Uterus (tissue), 4 donors: ENCODE measurements around the gene ARF6. TPM values are rescaled to one million over a fixed set of nuclear protein-coding genes. Genes with fewer than 3 reads are reported as not detected.
"Not testable (repeated sequence)": the region's sequence is repeated elsewhere in the genome, so short reads cannot be mapped to it uniquely, and the experiment has no call there.

ENCODE experiments used
- DNase-seq, 2 donors: peaks; one replicate each; pipeline ENCODE4 v3.0.0-alpha.2; 2019 to 2020
- H3K27ac ChIP-seq, 2 donors: fragments of 200-600 bp; sonication (generic); 1 replicate in 1 of 2; 2 replicates in 1 of 2; pipeline ENCODE4 v1.5.1; 2016 to 2018
- H3K27me3 ChIP-seq, 2 donors: fragments of 200-600 bp; sonication (generic); one replicate each; pipeline ENCODE4 v1.5.1; 2018 to 2019; ENCODE audit warnings: control low read depth in 1 of 2
- H3K36me3 ChIP-seq, 2 donors: fragments of 200-600 bp; sonication (generic); one replicate each; pipeline ENCODE4 v1.5.1; 2019; ENCODE audit warnings: control low read depth in 1 of 2
- H3K4me1 ChIP-seq, 2 donors: fragments of 200-600 bp; sonication (generic); one replicate each; pipeline ENCODE4 v1.5.1; 2018 to 2019; ENCODE audit warnings: control low read depth in 1 of 2
- H3K4me3 ChIP-seq, 2 donors: fragments of 200-600 bp; sonication (generic); 1 replicate in 1 of 2; 2 replicates in 1 of 2; pipeline ENCODE4 v1.5.1; 2018 to 2019; ENCODE audit warnings: mild to moderate bottlenecking in 1 of 2
- H3K9me3 ChIP-seq, 2 donors: fragments of 200-600 bp; sonication (generic); one replicate each; pipeline ENCODE4 v1.5.1; 2019; ENCODE audit warnings: control low read depth in 1 of 2
- CTCF ChIP-seq, 4 experiments: fragments of 200-600 bp in 2 of 4; fragments of 450-650 bp in 2 of 4; sonication (generic) in 2 of 4; IDR thresholded peaks; one replicate each; pipeline ENCODE4 v1.5.1; 2016 to 2019; ENCODE audit warnings: antibody characterized with exemption in 4 of 4, mild to moderate bottlenecking in 2 of 4, moderate library complexity in 1 of 4
- POLR2A ChIP-seq, 2 donors: fragments of 450-650 bp; IDR thresholded peaks; one replicate each; pipeline ENCODE4 v1.6.1; 2016; ENCODE audit warnings: antibody characterized with exemption in 2 of 2, mild to moderate bottlenecking in 1 of 2, moderate library complexity in 1 of 2
- intact Hi-C: fragments of 100-400 bp; cut with DNase I; formaldehyde crosslinking; loops from one replicate; pipeline ENCODE4 v1.15.1; 2023; ENCODE audit warnings: low total_unique reads
- total RNA-seq, 4 donors: library from RNA; depleted of rRNA in 3 of 4; stranded (reverse); fragments of >200 nt in 3 of 4; gene quantifications; one replicate each; pipeline versions ENCODE4 v1.1.0 to v1.2.4, GENCODE V29; 2014 to 2023
- donor health status: DM: yes; HTN: yes; CAD: no.

ARF6 gene
- total RNA-seq, 4 donors from 2014 or later: 21.3 to 70.8 (median 36.1) TPM

- Histone ChIP-seq H3K9me3 (no peaks in the 10 kb centered on the region), H3K4me3 (no peak overlapping the region), H3K36me3 (no peaks in the 10 kb centered on the region), H3K27ac (no peak overlapping the region), H3K4me1 (peaks cover 14 to 15% of the 10 kb centered on the region in 2 donors), H3K27me3 (no peaks in the 10 kb centered on the region)
- intact Hi-C loops: loop anchor here (10.0 kb wide), 1 partner anchor 207 kb away; no protein-coding TSS in a partner anchor
- no peak for DNase-seq
- TF ChIP-seq CTCF (IDR thresholded peaks at IDR 0.05) (no peak), POLR2A (IDR thresholded peaks at IDR 0.05) (no peak)
These were observed 4.5 kb downstream of the ARF6 start for GRCh38 chr14:49897414-49897813.

- H3K4me1 ChIP-seq: peaks cover 14 to 15% of the 10 kb centered on the region in 2 donors
- intact Hi-C loops: loop anchor here (10.0 kb wide), 1 partner anchor 207 kb away; no protein-coding TSS in a partner anchor
These were observed 5.1 kb downstream of the ARF6 start for GRCh38 chr14:49897965-49898364.

GRCh38 chr14:49898485-49898884 lies 5.6 kb downstream of the ARF6 start:
- TF ChIP-seq POLR2A (IDR thresholded peaks at IDR 0.05): no peak
- no peak for TF ChIP-seq CTCF (IDR thresholded peaks at IDR 0.05)
- no peak overlapping the region for H3K4me3 ChIP-seq
- no peak for DNase-seq
- intact Hi-C loops: loop anchor here (10.0 kb wide), 1 partner anchor 206 kb away; no protein-coding TSS in a partner anchor
- H3K4me1 ChIP-seq: peaks cover 14 to 15% of the 10 kb centered on the region in 2 donors
- no peaks in the 10 kb centered on the region for H3K36me3 ChIP-seq
- no peaks in the 10 kb centered on the region for H3K9me3 ChIP-seq
- H3K27me3 ChIP-seq: no peaks in the 10 kb centered on the region
- H3K27ac ChIP-seq: no peak overlapping the region

More at GRCh38 chr14:49897965-49898364, 5.1 kb downstream of the ARF6 start:
- DNase-seq: no peak
- H3K9me3 ChIP-seq: no peaks in the 10 kb centered on the region
- H3K36me3 ChIP-seq: no peaks in the 10 kb centered on the region
- H3K27me3 ChIP-seq: no peaks in the 10 kb centered on the region
- no peak overlapping the region for H3K4me3 ChIP-seq
- H3K27ac ChIP-seq: no peak overlapping the region
- TF ChIP-seq CTCF (IDR thresholded peaks at IDR 0.05) (no peak), POLR2A (IDR thresholded peaks at IDR 0.05) (no peak)

GRCh38 chr14:49900973-49901372 lies 8.1 kb downstream of the ARF6 start:
- intact Hi-C loops: no loop called here
- H3K27me3 ChIP-seq: no peaks in the 10 kb centered on the region
- no peaks in the 10 kb centered on the region for H3K36me3 ChIP-seq
- H3K27ac ChIP-seq: no peak overlapping the region
- no peaks in the 10 kb centered on the region for H3K9me3 ChIP-seq
- H3K4me1 ChIP-seq: peaks cover 5 to 9% of the 10 kb centered on the region in 2 donors
- no peak for DNase-seq
- no peak overlapping the region for H3K4me3 ChIP-seq
- no peak for TF ChIP-seq CTCF (IDR thresholded peaks at IDR 0.05)
- no peak for TF ChIP-seq POLR2A (IDR thresholded peaks at IDR 0.05)

GRCh38 chr14:49902679-49903246 lies 9.9 kb downstream of the ARF6 start:
- intact Hi-C loops, H3K27me3 ChIP-seq, H3K27ac ChIP-seq, H3K36me3 ChIP-seq, H3K9me3 ChIP-seq, H3K4me1 ChIP-seq, H3K4me3 ChIP-seq, DNase-seq: not testable (repeated sequence)
